Mononuclear cell (primary cell): ENCODE measurements around the gene CHP1. TPM values are rescaled to one million over a fixed set of nuclear protein-coding genes. Genes with fewer than 3 reads are reported as not detected.
"Not testable (repeated sequence)": the region's sequence is repeated elsewhere in the genome, so short reads cannot be mapped to it uniquely, and the experiment has no call there.

Source experiments
- H3K27me3 ChIP-seq: 2 replicates; pipeline ENCODE4 v1.6.0; 2011; ENCODE audit warnings: low read length, control low read depth; ENCODE audit not compliant: insufficient read depth
- H3K4me1 ChIP-seq: 2 replicates; pipeline ENCODE4 v1.5.1; 2011; ENCODE audit warnings: mild to moderate bottlenecking, low read length, control low read depth; ENCODE audit not compliant: insufficient read depth
- H3K4me3 ChIP-seq: 2 replicates; pipeline ENCODE4 v1.5.1; 2011; ENCODE audit warnings: mild to moderate bottlenecking, low read length, moderate library complexity
- H3K9me3 ChIP-seq: 2 replicates; pipeline ENCODE4 v1.5.1; 2011; ENCODE audit warnings: low read depth, mild to moderate bottlenecking, control low read depth, low read length
- total RNA-seq: library from RNA; depleted of rRNA; stranded (reverse); fragments of >200 nt; gene quantifications from one replicate; pipeline ENCODE4 v1.2.3, GENCODE V29; 2012

CHP1 gene
- total RNA-seq = 76.6 TPM

DNA sequence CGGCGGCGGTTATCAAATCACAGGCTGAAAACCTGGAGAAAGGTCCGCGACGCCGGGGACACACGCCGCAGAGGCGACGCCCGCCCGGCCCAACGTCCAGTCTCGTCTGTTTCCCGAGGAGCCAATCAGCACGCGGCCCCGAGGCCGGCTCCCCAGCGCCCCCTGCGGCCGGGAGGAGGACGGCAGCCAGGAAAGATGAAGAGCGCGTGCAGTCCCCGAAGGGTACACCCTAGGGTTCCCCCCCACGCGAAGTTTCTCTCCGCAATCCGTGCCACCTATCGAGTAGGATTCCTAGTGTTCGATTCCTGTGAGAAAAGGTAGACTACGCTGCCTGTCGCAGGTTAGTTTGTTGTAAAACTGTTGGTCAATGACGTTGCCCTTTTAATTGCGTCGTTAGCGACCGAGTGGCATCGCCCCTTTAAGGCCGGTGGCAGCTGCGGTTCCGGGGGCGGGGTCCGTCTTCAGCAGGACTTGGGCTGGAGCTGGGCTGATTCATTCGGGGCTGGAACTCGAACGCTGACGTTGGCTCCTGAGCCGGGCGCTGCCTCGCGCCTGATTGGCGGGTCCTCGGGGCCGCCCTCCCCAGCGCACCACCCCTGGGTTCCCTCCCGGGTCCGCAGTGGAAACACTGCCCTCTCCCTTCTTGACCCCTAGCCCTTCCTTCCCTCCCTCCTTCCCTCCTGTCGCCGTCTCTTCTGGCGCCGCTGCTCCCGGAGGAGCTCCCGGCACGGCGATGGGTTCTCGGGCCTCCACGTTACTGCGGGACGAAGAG, at the start of gene CHP1, which contains the start of gene EXD1:
Gene CHP1, plus strand, starts transcription at position 619 of the 772 bp plus-strand sequence. Its CDS starts 115 bp downstream, at position 734.
Gene EXD1, minus strand, starts transcription at position 108 of the 772 bp plus-strand sequence. CDS start 4,182 bp downstream, outside the sequence.
- Histone ChIP-seq H3K9me3 (no peaks in the 10 kb centered on the region), H3K27me3 (no peaks in the 10 kb centered on the region), H3K4me3 (peak within 1 kb of the TSS; percentile 84), H3K4me1 (peaks cover 24% of the 10 kb centered on the region)

DNA sequence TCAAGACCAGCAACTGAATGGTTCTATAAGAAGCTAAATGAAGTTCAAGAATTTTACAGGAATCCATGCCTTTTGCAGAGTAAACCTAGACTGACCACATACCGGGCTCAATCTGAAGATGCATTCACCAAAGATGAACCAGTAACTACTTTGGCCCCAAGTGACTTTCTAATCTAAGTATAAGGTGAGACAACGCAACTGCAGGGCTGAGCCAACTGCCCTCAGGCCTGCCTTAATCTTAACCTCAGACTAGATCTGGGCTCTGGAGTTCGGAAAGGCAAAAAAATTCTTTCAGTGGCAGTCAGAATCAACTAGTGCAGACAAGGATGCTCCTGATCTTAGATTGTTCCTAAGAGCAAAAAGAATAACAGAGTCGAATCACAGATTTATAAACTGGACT, 48.8 kb upstream of the CHP1 start:
- H3K9me3 ChIP-seq = no peaks in the 10 kb centered on the region
- H3K4me1 ChIP-seq = no peaks in the 10 kb centered on the region
- H3K4me3 ChIP-seq = no peak overlapping the region
- H3K27me3 ChIP-seq = no peaks in the 10 kb centered on the region

DNA sequence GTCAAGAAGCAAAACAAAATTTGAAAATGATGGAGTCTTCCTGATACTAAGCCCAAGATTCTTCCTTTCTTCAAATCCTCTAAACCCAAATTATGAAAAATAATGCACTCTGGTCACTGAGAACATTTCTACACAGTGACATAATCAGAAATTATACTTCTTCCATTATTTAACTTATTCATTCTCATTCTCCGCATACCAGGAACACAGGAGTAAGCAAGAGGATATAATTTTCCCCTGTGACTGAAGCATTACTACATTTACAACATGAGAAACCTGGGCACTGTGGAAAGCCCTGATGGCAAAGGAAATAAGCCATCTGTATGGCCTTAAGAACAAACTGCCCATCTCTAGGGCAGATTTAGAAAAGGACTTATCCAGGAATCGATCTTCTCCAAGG, 47.5 kb upstream of the CHP1 start:
- H3K4me1 ChIP-seq = no peaks in the 10 kb centered on the region
- H3K4me3 ChIP-seq = no peak overlapping the region

DNA sequence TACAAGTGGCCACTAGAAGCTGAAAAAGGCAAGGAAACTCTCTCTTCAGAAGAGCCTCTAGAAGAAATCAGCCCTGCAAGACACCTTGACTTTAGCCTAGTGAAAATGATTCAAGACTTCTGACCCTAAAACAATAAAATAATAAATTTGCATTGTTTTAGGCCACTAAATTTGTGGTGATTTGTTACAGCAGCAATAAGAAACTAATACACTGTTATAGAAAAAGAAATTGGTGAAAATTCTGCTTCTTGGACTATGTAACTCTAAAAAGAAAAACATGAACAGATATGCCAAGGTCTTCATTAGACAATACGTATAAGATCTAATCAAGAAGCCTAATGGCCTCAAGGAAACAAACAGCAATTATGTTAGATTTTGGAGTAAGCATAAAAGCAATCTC, 36.6 kb upstream of the CHP1 start:
- H3K27me3 ChIP-seq = no peaks in the 10 kb centered on the region
- H3K9me3 ChIP-seq = no peaks in the 10 kb centered on the region
- no peak overlapping the region for H3K4me3 ChIP-seq
- no peaks in the 10 kb centered on the region for H3K4me1 ChIP-seq

More for the DNA sequence above, 47.5 kb upstream of the CHP1 start:
- Histone ChIP-seq H3K27me3 (no peaks in the 10 kb centered on the region), H3K9me3 (no peaks in the 10 kb centered on the region)

DNA sequence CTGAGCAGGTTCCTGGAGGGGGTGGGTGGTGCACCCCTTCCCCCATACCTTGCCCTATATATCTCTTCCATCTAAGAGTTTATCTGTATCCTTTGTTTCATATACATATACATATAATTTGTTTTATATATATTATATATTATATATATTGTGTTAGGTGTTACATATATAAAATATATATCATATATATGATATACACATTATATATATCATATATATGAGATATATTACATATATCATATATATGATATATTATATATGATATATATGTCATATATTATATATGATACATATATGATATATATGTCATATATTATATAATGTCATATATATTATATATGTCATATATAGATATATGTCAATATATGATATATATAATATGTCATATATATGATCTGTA, 31.6 kb upstream of the CHP1 start:
- H3K4me3 ChIP-seq = no peak overlapping the region
- no peaks in the 10 kb centered on the region for H3K4me1 ChIP-seq
- H3K27me3 ChIP-seq = no peaks in the 10 kb centered on the region
- H3K9me3 ChIP-seq = no peaks in the 10 kb centered on the region

DNA sequence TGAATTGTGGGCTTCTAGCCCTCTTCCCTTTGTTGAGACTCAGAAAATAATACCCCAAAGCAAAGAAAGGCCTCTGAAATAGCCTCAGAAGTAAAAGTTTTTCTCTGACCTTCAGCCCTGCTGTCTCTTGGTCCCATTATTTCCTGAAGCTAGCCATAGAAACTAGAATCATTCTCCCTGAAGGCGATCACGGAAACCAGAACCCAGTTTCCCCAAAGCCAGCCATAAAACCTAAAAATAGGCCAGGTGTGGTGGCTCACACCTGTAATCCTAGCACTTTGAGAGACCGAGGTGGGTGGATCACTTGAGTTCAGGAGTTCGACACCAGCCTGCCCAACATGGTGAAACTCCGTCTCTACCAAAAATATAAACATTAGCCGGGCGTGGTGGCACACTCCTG, 27.7 kb upstream of the CHP1 start:
- no peak overlapping the region for H3K4me3 ChIP-seq
- no peaks in the 10 kb centered on the region for H3K4me1 ChIP-seq
- no peaks in the 10 kb centered on the region for H3K9me3 ChIP-seq
- H3K27me3 ChIP-seq = no peaks in the 10 kb centered on the region

DNA sequence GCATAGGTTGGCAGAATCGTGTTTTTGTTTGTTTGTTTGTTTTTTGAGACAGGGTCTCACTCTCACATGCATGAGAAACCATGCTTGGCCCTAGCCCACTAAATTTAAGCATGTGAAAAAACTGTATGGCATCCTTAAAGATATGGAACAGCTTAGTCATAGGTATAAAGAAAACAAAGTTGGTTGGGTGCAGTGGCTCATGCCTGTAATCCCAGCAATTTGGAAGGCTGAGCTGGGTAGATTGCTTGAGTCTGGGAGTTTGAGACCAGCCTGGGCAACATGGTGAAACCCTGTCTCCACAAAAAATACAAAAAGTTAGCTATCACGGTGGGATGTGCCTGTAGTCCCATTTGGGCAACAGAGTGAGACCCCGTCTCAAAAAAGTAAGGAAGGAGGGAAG, 25.8 kb upstream of the CHP1 start:
- Histone ChIP-seq H3K4me3 (no peak overlapping the region), H3K9me3 (no peaks in the 10 kb centered on the region), H3K4me1 (no peaks in the 10 kb centered on the region), H3K27me3 (no peaks in the 10 kb centered on the region)

DNA sequence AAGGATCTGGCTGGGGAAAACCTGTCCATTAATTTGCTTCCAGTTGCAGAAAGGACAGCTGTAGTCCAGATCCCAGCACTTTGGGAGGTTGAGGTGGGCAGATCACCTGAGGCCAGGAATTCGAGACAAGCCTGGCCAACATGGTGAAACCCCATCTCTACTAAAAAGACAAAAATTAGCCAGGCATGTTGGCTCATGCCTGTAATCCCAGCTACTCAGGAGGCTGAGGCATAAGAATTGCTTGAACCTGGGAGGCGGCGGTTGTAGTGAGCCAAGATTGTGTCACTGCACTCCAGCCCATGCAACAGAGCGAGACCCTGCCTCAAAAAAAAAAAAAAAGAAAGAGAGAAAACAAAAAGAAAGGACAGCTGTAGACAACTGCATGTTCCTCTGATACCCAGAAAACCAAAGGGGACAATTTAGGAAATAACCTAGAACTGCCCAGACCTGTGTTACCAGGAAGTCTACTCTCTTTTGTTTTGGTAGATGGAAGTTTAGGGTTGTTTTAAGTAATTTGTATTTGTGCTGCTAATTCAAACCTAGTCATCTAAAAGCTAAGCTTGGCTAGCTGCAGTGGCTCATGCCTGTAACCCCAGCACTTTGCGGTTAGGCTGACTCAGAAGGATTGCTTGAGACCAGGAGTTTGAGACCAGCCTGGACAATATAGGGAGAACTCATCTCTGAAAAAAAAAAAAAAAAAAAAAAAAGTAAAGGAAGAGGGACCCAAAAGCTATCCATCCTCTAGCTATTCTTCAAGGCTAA, 23.2 kb upstream of the CHP1 start:
- no peak overlapping the region for H3K4me3 ChIP-seq
- no peaks in the 10 kb centered on the region for H3K4me1 ChIP-seq
- H3K9me3 ChIP-seq = no peaks in the 10 kb centered on the region
- H3K27me3 ChIP-seq = no peaks in the 10 kb centered on the region

DNA sequence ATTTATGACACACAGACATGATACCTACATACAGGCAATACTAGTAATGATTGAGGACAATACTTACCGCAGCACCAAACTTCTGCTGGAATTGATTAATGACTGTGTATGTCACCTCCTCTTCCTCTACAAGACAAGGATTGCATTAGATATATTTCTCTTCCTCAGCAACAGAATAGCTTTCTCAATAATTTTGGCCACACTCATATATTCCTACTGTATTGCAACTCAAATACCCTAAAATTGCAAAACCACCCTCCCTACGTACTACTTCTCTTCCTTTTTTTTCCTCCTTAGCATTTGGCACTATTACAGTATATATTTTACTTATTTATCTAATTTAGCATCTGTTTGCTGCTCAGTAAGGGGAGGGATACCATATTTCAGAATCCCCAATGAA, 15.4 kb upstream of the CHP1 start:
- Histone ChIP-seq H3K27me3 (no peaks in the 10 kb centered on the region), H3K4me3 (no peak overlapping the region), H3K9me3 (no peaks in the 10 kb centered on the region), H3K4me1 (peaks cover 17% of the 10 kb centered on the region)

DNA sequence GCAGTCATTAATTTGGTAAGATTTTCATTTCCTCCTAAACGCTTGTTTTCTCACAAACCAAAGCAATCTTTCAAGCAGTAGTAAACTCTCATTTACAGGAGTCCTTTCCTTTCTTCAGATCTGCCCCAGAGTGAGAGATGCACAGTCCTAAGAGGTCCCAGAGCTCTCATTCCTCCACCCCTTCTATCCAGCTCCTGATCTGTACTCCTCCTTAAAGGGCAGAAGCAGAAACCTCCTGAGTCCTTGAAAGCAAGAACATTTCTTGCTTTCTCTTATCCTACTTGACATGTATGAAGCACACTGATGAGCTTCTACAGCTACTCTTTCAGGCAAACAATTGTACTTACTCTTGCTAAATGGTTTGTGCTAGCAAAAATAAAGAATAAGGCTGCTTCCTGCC, 12.2 kb upstream of the CHP1 start:
- no peak overlapping the region for H3K4me3 ChIP-seq
- peaks cover 17% of the 10 kb centered on the region for H3K4me1 ChIP-seq
- no peaks in the 10 kb centered on the region for H3K9me3 ChIP-seq
- no peaks in the 10 kb centered on the region for H3K27me3 ChIP-seq

DNA sequence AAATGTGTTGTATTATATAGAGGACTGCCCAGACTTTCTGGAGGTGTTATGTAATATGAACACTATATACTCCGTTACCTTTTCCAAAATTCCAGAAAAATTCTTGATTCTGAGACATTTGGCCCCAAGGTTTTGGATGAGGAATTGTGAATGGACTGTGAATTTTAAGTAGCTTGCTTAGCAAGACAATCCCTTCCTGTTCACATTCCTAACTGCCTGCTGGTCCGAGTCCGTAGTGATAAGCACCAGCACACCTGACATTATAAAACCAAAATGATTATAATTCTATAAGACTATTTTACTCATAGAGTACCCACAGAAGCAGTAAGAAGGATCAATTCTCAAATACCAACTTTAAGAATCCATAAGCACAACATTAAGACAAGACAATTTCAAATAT, 11.7 kb upstream of the CHP1 start:
- Histone ChIP-seq H3K27me3 (no peaks in the 10 kb centered on the region), H3K4me3 (no peak overlapping the region), H3K9me3 (no peaks in the 10 kb centered on the region), H3K4me1 (peaks cover 17% of the 10 kb centered on the region)

DNA sequence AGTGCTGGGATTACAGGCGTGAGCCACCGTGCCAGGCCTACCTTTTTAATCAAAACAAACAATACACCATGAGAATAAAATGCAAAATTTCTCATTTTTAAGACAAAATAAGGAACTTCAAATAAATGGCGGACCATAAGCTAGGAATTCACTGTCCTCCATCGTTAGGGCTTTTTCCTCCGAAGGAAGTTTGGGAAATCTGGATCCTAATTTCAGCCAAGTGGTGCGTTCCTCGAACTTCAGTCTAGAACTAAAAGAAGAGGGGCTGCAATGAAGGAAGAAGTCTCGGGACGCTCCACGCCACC, 771 bp upstream of the CHP1 start:
- H3K4me1 ChIP-seq = peaks cover 24% of the 10 kb centered on the region
- H3K9me3 ChIP-seq = no peaks in the 10 kb centered on the region
- H3K27me3 ChIP-seq = no peaks in the 10 kb centered on the region
- H3K4me3 ChIP-seq = peak overlapping the region; percentile 84

DNA sequence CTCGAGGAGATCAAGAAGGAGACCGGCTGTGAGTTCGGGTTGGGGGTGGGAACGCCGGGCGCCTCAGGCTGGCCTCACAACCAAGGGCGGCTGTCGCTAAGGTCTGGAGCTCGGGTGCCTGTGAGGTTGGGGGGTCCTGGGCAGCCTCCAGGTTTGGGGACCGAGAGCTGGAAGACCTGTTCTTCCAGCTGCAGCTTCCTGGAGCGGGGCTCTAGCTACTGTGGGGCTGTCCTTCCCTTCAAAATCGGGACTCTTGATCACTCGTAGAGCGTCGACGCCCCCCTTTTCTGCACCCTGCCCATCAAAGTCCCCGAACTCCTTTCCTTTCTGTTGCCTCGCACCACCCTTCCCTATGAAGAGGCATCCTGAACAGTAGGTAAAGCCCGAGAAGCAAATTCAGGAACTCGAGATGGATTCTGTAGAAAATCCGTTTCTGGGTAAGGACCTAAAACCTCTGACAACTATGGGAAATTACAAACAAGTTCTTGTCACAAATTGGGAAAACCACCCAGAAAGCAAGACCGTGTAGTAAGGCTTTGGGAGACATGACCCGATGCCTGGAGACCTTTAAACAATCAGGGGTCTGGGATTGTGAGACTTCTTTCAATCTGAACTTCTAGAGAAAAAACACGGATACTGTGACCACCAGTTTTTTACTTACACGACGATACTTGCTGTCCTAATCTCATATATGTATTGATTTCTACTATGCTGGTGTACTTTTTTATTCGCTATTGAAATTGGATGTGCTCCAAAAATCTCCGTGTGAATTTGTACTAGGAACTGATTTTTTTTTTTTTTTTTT, 556 bp downstream of the CHP1 start:
- H3K4me3 ChIP-seq = peak overlapping the region; percentile 84
- peaks cover 24% of the 10 kb centered on the region for H3K4me1 ChIP-seq
- no peaks in the 10 kb centered on the region for H3K27me3 ChIP-seq
- H3K9me3 ChIP-seq = no peaks in the 10 kb centered on the region

DNA sequence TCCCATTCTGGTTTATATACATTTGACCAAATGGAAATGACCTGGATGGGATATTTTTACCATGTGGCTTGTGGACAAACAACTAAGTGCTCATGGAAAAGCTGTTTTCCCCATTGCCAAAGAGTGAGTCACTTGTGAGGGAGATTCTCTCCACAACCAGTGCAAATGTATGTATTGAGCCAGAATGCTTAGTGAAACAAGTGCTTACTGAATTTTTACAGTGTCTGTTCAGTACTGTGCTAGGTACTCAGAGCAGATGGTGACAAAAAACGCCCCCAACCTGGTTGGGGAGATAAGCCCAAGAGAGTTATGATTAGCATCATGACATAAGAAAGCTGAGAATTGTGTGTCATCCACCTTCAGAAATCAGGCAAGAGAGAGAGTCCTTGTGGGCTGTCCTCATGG, 2.3 kb downstream of the CHP1 start:
- Histone ChIP-seq H3K4me3 (no peak overlapping the region), H3K4me1 (peaks cover 24% of the 10 kb centered on the region), H3K9me3 (no peaks in the 10 kb centered on the region), H3K27me3 (no peaks in the 10 kb centered on the region)

DNA sequence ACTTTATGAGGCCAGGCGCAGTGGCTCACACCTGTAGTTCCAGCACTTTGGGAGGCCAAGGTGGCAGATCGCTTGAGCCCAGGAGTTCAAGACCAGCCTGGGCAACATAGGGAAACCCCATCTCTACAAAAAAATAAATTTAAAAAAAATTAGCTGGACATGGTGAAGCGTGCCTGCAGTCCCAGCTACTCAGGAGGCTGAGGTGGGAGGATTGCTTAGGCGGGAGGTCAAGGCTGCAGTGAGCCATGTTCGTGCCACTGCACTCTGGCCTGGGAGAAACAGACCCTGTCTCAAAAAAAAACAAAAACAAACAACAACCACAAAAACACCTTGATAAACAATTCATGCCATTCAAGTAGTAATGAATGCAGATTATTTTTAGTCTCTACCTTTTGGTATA, 4.2 kb downstream of the CHP1 start:
- not testable (repeated sequence) for H3K9me3 ChIP-seq, H3K27me3 ChIP-seq, H3K4me3 ChIP-seq
- H3K4me1 ChIP-seq = peaks cover 22% of the 10 kb centered on the region
